ENCODE data around the gene PCBP3. TPM values are rescaled to one million over a fixed set of nuclear protein-coding genes. Genes with fewer than 3 reads are reported as not detected.

Gene PCBP3
- total RNA-seq, 1 experiment from 2014 or later, result 10.9 TPM

DNA sequence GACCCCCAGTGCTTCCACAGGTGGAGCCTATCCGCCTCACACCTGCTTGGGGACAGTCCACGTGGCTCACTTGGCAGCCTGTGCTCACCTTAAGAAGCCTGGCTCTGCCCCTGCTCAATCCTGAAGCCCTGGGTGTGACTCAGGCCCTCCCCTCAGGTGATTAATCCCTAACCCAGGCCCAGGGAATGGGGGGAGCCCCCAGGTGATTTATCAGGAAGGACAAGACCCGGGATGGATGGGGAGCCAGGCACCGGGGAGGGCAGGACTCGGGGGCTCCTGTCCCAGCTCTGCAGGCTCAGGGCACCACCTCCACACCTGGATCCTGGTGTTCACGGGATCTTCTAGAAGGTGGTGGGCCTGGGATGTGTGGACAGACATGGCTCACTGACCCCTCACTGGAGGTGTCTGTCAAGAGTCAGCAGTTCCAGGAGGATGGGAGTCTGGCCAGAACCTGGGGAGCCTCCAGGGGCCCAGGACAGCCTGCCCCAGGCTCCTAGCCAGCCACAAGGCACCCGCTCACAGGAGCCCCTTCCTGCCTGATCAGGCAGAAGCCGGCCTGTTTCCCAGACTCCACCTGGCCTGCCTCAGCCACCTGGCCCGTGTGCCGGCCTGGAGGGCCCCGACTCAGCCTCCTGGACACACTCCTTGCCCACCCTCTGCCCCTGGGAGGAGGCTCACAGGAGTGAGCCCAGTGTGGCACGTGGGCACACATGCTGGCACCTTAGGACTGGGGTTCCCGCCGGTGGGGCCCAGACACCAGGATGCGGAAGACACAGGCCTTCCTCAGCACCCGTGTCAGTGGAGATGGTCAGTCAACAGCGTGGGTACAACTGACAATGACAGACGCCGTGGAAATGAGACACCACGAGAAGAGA, 299.5 kb downstream of the PCBP3 start:
- H3K23me2 ChIP-seq (ENCODE audit: insufficient read length, low read depth, low read length, poor library complexity, severe bottlenecking), result no peaks in the 10 kb centered on the region
- no peak overlapping the region for H3K56ac ChIP-seq (ENCODE audit: insufficient read length, low read depth, low read length)
- H3K36me3 Mint-ChIP-seq (ENCODE audit: insufficient read depth in 1 of 3, low read depth in 3 of 3), result no peaks in the 10 kb centered on the region
- TF ChIP-seq, protein P1, sequence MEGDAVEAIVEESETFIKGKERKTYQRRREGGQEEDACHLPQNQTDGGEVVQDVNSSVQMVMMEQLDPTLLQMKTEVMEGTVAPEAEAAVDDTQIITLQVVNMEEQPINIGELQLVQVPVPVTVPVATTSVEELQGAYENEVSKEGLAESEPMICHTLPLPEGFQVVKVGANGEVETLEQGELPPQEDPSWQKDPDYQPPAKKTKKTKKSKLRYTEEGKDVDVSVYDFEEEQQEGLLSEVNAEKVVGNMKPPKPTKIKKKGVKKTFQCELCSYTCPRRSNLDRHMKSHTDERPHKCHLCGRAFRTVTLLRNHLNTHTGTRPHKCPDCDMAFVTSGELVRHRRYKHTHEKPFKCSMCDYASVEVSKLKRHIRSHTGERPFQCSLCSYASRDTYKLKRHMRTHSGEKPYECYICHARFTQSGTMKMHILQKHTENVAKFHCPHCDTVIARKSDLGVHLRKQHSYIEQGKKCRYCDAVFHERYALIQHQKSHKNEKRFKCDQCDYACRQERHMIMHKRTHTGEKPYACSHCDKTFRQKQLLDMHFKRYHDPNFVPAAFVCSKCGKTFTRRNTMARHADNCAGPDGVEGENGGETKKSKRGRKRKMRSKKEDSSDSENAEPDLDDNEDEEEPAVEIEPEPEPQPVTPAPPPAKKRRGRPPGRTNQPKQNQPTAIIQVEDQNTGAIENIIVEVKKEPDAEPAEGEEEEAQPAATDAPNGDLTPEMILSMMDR (conservative IDR thresholded peaks at IDR 0.05), result no peak
- H2BK15ac ChIP-seq (ENCODE audit: low read depth, low read length), result no peak overlapping the region
- no peak overlapping the region for H2AFZ ChIP-seq (ENCODE audit: low read length)
- no peak overlapping the region for H3K18ac ChIP-seq (ENCODE audit: insufficient read length, low read depth, low read length)
- H2BK20ac ChIP-seq (ENCODE audit: low read depth, low read length, poor library complexity, severe bottlenecking), result no peak overlapping the region
- no peak overlapping the region for H4K91ac ChIP-seq (ENCODE audit: insufficient read length, low read depth, low read length)
- H3K27me3 ChIP-seq (ENCODE audit: insufficient read depth, low read length), result no peaks in the 10 kb centered on the region
- H2BK12ac ChIP-seq (ENCODE audit: insufficient read length, low read depth, low read length), result no peak overlapping the region
- no peak overlapping the region for H3K4ac ChIP-seq (ENCODE audit: low read depth, low read length)
- no peak overlapping the region for H4K5ac ChIP-seq (ENCODE audit: insufficient read length, low read depth, low read length)
- no peaks in the 10 kb centered on the region for H3K9me3 ChIP-seq (ENCODE audit: control insufficient read depth, low read depth, low read length)
- no peak overlapping the region for H3K27ac ChIP-seq (ENCODE audit: insufficient read length, low read depth, low read length)
- no peaks in the 10 kb centered on the region; a peak in 1 of 5 replicates for H3K9me3 Mint-ChIP-seq
- H3K4me1 ChIP-seq (ENCODE audit: insufficient read depth, low read length), result no peaks in the 10 kb centered on the region
- no peak for DNase-seq
- H3K27ac Mint-ChIP-seq, result peak overlapping the region in 1 of 3 experiments; percentile 56; a peak in 1 of 7 replicates
- no peak overlapping the region for H3K9ac ChIP-seq (ENCODE audit: extremely low read depth, insufficient read length, low read length)
- H4K20me1 ChIP-seq (ENCODE audit: control insufficient read depth, insufficient read depth, insufficient read length), result no peaks in the 10 kb centered on the region
- no peaks in the 10 kb centered on the region for H3K4me1 Mint-ChIP-seq
- H3K4me2 ChIP-seq (ENCODE audit: insufficient read depth, insufficient read length, low read length), result no peak overlapping the region
- H3K14ac ChIP-seq (ENCODE audit: insufficient read depth, low read length), result no peak overlapping the region; the same call in 1 of the 2 replicates
- no peak overlapping the region for H2BK120ac ChIP-seq (ENCODE audit: low read depth, low read length, poor library complexity, severe bottlenecking)
- peaks cover 21% of the 10 kb centered on the region for H3K27me3 Mint-ChIP-seq (ENCODE audit: low read depth)
- no peaks in the 10 kb centered on the region for H3K79me1 ChIP-seq (ENCODE audit: insufficient read depth, low read depth, low read length, poor library complexity, severe bottlenecking)
- WGBS (ENCODE audit: extremely low coverage, insufficient read length, low lambda C conversion rate), result no CpG with 5 or more reads among the region's 20 CpGs
- no peaks in the 10 kb centered on the region for H3K79me2 ChIP-seq (ENCODE audit: insufficient read depth, low read length)
- no peak overlapping the region for H3T11ph ChIP-seq (ENCODE audit: low read length)
- no peak overlapping the region for H3K23ac ChIP-seq (ENCODE audit: insufficient read length, low read depth, low read length)
- no peak overlapping the region for H4K8ac ChIP-seq (replicated peaks; ENCODE audit: insufficient read length, low read depth, low read length)
- H2AK5ac ChIP-seq (ENCODE audit: insufficient read length, low read length), result no peak overlapping the region
- H2BK5ac ChIP-seq (ENCODE audit: insufficient read length, low read length), result no peak overlapping the region
- H3K4me3 Mint-ChIP-seq, result no peak overlapping the region; a peak in 1 of 5 replicates
